GM19193 (cell line): ENCODE results near the gene DCX.

Experiments
- POLR2A ChIP-seq: IDR thresholded peaks from 4 replicates; pipeline ENCODE4 v1.6.1; 2011; ENCODE audit not compliant: insufficient read depth, insufficient read length; ENCODE audit errors: extremely low read depth

Gene DCX

GRCh38 chrX:111282991-111283390, 129.0 kb downstream of the DCX start:
- TF ChIP-seq POLR2A = no peak

- no peak for TF ChIP-seq POLR2A
Observed at GRCh38 chrX:111282139-111282538, 129.9 kb downstream of the DCX start.

GRCh38 chrX:111270339-111270738, 141.7 kb downstream of the DCX start, which contains the start of gene CAPN6:
CAPN6 (minus strand) TSS chrX:111270483; CDS start chrX:111263936, 6,547 bp downstream.
- TF ChIP-seq POLR2A = no peak

GRCh38 chrX:111268506-111268905, 143.5 kb downstream of the DCX start:
- no peak for TF ChIP-seq POLR2A

- no peak for TF ChIP-seq POLR2A
Observed at GRCh38 chrX:111265486-111265885, 146.5 kb downstream of the DCX start.

- TF ChIP-seq POLR2A = no peak
Observed at GRCh38 chrX:111264385-111264784, 147.6 kb downstream of the DCX start.

- no peak for TF ChIP-seq POLR2A
Observed at GRCh38 chrX:111262086-111262485, 149.9 kb downstream of the DCX start.

GRCh38 chrX:111260451-111260850, 151.5 kb downstream of the DCX start:
- TF ChIP-seq POLR2A = no peak

- TF ChIP-seq POLR2A = no peak
Observed at GRCh38 chrX:111259559-111259958, 152.4 kb downstream of the DCX start.

- no peak for TF ChIP-seq POLR2A
Observed at GRCh38 chrX:111257733-111258132, 154.3 kb downstream of the DCX start.

- TF ChIP-seq POLR2A = no peak
Observed at GRCh38 chrX:111254896-111255693, 156.9 kb downstream of the DCX start.

GRCh38 chrX:111244235-111244750, 167.7 kb downstream of the DCX start:
- TF ChIP-seq POLR2A = no peak
